ENCODE data around the gene PIAS4. TPM values are rescaled to one million over a fixed set of nuclear protein-coding genes. Genes with fewer than 3 reads are reported as not detected.

Gene PIAS4
- total and polyA plus RNA-seq, 9 of the 15 experiments (the other 6 are each of a cell fraction or from before 2014, with no cell fraction given) = 0.27 to 34.9 (median 14.4) TPM

DNA sequence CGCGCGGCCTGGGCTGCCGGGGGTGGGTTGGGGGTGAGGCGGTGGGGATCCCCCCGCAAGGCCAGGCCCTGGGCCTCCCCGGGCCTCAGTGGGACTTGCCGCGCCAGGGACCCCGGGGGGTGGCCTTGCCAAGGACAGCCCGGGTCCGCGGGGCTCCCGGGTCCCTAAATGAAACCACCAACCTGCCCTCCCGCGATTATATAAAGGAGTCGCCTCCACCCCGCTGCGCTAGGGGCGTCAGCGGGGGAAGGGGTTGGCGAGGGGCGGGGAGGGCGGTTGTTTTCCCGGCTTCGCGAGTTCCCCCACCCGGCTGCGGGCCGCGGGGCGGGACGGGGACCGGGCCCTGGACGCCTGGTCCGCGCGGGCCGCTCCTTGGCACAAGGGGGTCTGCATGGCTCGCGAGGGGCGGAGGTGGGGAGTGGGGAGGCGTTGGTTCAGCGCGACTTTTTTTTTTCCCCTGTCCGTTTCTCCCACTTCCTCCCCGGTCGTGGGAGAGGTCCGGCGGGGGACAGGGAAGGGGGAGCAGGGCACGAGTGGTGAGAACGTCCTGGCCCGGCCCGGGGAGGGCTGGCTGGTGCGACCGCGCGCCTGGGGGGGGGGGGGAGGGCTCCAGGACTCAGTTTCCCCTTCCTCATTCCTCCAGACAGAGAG lies 60.0 kb downstream of the PIAS4 start (continued):
- TF ChIP-seq, protein P1, sequence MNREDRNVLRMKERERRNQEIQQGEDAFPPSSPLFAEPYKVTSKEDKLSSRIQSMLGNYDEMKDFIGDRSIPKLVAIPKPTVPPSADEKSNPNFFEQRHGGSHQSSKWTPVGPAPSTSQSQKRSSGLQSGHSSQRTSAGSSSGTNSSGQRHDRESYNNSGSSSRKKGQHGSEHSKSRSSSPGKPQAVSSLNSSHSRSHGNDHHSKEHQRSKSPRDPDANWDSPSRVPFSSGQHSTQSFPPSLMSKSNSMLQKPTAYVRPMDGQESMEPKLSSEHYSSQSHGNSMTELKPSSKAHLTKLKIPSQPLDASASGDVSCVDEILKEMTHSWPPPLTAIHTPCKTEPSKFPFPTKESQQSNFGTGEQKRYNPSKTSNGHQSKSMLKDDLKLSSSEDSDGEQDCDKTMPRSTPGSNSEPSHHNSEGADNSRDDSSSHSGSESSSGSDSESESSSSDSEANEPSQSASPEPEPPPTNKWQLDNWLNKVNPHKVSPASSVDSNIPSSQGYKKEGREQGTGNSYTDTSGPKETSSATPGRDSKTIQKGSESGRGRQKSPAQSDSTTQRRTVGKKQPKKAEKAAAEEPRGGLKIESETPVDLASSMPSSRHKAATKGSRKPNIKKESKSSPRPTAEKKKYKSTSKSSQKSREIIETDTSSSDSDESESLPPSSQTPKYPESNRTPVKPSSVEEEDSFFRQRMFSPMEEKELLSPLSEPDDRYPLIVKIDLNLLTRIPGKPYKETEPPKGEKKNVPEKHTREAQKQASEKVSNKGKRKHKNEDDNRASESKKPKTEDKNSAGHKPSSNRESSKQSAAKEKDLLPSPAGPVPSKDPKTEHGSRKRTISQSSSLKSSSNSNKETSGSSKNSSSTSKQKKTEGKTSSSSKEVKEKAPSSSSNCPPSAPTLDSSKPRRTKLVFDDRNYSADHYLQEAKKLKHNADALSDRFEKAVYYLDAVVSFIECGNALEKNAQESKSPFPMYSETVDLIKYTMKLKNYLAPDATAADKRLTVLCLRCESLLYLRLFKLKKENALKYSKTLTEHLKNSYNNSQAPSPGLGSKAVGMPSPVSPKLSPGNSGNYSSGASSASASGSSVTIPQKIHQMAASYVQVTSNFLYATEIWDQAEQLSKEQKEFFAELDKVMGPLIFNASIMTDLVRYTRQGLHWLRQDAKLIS (CRISPR knock-in tag; IDR thresholded peaks at IDR 0.05) = no peak
- TF ChIP-seq RBM15 (IDR thresholded peaks at IDR 0.05; ENCODE audit: insufficient read depth, low read length) (no peak), ZNF316 (IDR thresholded peaks at IDR 0.05) (no peak), KLF10 (CRISPR knock-in tag; IDR thresholded peaks at IDR 0.05) (no peak), ZSCAN32 (CRISPR knock-in tag; IDR thresholded peaks at IDR 0.05) (no peak), ZNF707 (CRISPR knock-in tag; conservative IDR thresholded peaks at IDR 0.05) (no peak), RB1 (IDR thresholded peaks at IDR 0.05; ENCODE audit: low read depth) (no peak), ZFPM2 (CRISPR knock-in tag; IDR thresholded peaks at IDR 0.05) (no peak), FOXJ2 (tag; IDR thresholded peaks at IDR 0.05) (no peak), GATAD2A (IDR thresholded peaks at IDR 0.05) (no peak), KLF16 (IDR thresholded peaks at IDR 0.05) (0 out of 2 replicates have a peak, but pooled peaks have one; percentile 5), NR2C2 (CRISPR knock-in tag; IDR thresholded peaks at IDR 0.05) (no peak), NR2C2 (tag; IDR thresholded peaks at IDR 0.05) (0 out of 2 replicates have a peak, but pooled peaks have one; percentile 14), ZBTB7A (IDR thresholded peaks at IDR 0.05; ENCODE audit: borderline replicate concordance, control insufficient read depth, low read depth, low read length) (peak; percentile 98), TRIM28 (IDR thresholded peaks at IDR 0.05) (no peak), SAFB (IDR thresholded peaks at IDR 0.05; ENCODE audit: borderline replicate concordance, low read depth, low read length) (0 out of 2 replicates have a peak, but pooled peaks have one; percentile 46), KDM1A (IDR thresholded peaks at IDR 0.05) (no peak)
- TF ChIP-seq, protein P2, sequence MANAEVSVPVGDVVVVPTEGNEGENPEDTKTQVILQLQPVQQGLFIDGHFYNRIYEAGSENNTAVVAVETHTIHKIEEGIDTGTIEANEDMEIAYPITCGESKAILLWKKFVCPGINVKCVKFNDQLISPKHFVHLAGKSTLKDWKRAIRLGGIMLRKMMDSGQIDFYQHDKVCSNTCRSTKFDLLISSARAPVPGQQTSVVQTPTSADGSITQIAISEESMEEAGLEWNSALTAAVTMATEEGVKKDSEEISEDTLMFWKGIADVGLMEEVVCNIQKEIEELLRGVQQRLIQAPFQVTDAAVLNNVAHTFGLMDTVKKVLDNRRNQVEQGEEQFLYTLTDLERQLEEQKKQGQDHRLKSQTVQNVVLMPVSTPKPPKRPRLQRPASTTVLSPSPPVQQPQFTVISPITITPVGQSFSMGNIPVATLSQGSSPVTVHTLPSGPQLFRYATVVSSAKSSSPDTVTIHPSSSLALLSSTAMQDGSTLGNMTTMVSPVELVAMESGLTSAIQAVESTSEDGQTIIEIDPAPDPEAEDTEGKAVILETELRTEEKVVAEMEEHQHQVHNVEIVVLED (CRISPR knock-in tag; IDR thresholded peaks at IDR 0.05) = 0 out of 2 replicates have a peak, but pooled peaks have one; percentile 21
- TF ChIP-seq, protein P3, sequence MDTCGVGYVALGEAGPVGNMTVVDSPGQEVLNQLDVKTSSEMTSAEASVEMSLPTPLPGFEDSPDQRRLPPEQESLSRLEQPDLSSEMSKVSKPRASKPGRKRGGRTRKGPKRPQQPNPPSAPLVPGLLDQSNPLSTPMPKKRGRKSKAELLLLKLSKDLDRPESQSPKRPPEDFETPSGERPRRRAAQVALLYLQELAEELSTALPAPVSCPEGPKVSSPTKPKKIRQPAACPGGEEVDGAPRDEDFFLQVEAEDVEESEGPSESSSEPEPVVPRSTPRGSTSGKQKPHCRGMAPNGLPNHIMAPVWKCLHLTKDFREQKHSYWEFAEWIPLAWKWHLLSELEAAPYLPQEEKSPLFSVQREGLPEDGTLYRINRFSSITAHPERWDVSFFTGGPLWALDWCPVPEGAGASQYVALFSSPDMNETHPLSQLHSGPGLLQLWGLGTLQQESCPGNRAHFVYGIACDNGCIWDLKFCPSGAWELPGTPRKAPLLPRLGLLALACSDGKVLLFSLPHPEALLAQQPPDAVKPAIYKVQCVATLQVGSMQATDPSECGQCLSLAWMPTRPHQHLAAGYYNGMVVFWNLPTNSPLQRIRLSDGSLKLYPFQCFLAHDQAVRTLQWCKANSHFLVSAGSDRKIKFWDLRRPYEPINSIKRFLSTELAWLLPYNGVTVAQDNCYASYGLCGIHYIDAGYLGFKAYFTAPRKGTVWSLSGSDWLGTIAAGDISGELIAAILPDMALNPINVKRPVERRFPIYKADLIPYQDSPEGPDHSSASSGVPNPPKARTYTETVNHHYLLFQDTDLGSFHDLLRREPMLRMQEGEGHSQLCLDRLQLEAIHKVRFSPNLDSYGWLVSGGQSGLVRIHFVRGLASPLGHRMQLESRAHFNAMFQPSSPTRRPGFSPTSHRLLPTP (IDR thresholded peaks at IDR 0.05; ENCODE audit: borderline replicate concordance, extremely low read depth, insufficient read length) = no peak
- TF ChIP-seq, protein P4, sequence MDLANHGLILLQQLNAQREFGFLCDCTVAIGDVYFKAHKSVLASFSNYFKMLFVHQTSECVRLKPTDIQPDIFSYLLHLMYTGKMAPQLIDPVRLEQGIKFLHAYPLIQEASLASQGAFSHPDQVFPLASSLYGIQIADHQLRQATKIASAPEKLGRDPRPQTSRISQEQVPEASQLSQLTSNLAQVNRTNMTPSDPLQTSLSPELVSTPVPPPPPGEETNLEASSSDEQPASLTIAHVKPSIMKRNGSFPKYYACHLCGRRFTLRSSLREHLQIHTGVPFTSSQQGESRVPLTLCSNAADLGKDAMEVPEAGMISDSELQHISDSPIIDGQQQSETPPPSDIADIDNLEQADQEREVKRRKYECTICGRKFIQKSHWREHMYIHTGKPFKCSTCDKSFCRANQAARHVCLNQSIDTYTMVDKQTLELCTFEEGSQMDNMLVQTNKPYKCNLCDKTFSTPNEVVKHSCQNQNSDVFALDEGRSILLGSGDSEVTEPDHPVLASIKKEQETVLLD (IDR thresholded peaks at IDR 0.05) = no peak
